HepG2 (cell line): Measurements from ENCODE around the gene TEDC1. TPM values are rescaled to one million over a fixed set of nuclear protein-coding genes. Genes with fewer than 3 reads are reported as not detected.

Source experiments
- ARNT2 ChIP-seq: sonication (generic); formaldehyde crosslinking; IDR thresholded peaks from 2 replicates; pipeline ENCODE4 v1.8.0; 2022; ENCODE audit warnings: mild to moderate bottlenecking, low read depth, missing genetic modification reagents, moderate library complexity
- ATAD3A ChIP-seq: sonication (generic); formaldehyde crosslinking; IDR thresholded peaks from 2 replicates; pipeline ENCODE4 v1.4.0; 2020; ENCODE audit warnings: missing genetic modification reagents
- CHD4 ChIP-seq: fragments of 200-600 bp; sonication (generic); IDR thresholded peaks from 2 replicates; pipeline ENCODE4 v1.7.0; 2017; ENCODE audit warnings: mild to moderate bottlenecking, low read length, borderline replicate concordance
- ELF1 ChIP-seq: sonication (generic); formaldehyde crosslinking; IDR thresholded peaks from 2 replicates; pipeline ENCODE4 v1.4.0; 2020; ENCODE audit warnings: missing genetic modification reagents
- GTF2F1 ChIP-seq: fragments of 150-350 bp; IDR thresholded peaks from 2 replicates; pipeline ENCODE4 v1.6.1; 2014; ENCODE audit warnings: low read length
- IRF1 ChIP-seq: sonication (generic); formaldehyde crosslinking; IDR thresholded peaks from 2 replicates; pipeline ENCODE4 v1.4.0; 2020; ENCODE audit warnings: low read depth, mild to moderate bottlenecking, missing genetic modification reagents
- KLF15 ChIP-seq: sonication (generic); formaldehyde crosslinking; IDR thresholded peaks from 2 replicates; pipeline ENCODE4 v1.8.1; 2023; ENCODE audit warnings: borderline replicate concordance, mild to moderate bottlenecking, inconsistent platforms, missing genetic modification reagents, mixed read lengths
- KLF9 ChIP-seq: IDR thresholded peaks from 2 replicates; pipeline ENCODE4 v1.6.1; 2016; ENCODE audit warnings: low read depth
- MEIS1 ChIP-seq: sonication (generic); formaldehyde crosslinking; IDR thresholded peaks from 2 replicates; pipeline ENCODE4 v1.9.0; 2021; ENCODE audit warnings: mild to moderate bottlenecking, missing genetic modification reagents, moderate library complexity, borderline replicate concordance
- NFIC ChIP-seq: IDR thresholded peaks from 2 replicates; pipeline ENCODE4 v1.6.1; 2012; ENCODE audit warnings: mild to moderate bottlenecking, low read length, inconsistent platforms
- PATZ1 ChIP-seq: sonication (generic); formaldehyde crosslinking; IDR thresholded peaks from 2 replicates; pipeline ENCODE4 v1.4.0; 2020; ENCODE audit warnings: missing genetic modification reagents
- POLR2G ChIP-seq: fragments of 200-400 bp; formaldehyde crosslinking; IDR thresholded peaks from 2 replicates; pipeline ENCODE4 v1.6.1; 2018; ENCODE audit warnings: mild to moderate bottlenecking, low read depth, low read length, moderate library complexity
- SALL1 ChIP-seq: sonication (generic); formaldehyde crosslinking; IDR thresholded peaks from 2 replicates; pipeline ENCODE4 v1.8.0; 2022; ENCODE audit warnings: mild to moderate bottlenecking, missing genetic modification reagents
- TCF7L2 ChIP-seq: IDR thresholded peaks from 2 replicates; pipeline ENCODE4 v1.6.1; 2011; ENCODE audit warnings: mild to moderate bottlenecking, low read depth, low read length, moderate library complexity
- U2AF1 ChIP-seq: fragments of 200-400 bp; formaldehyde crosslinking; optimal IDR thresholded peaks from 2 replicates; pipeline ENCODE3; 2017; ENCODE audit warnings: mild to moderate bottlenecking, low read depth, low read length
- ZC3H4 ChIP-seq: sonication (generic); formaldehyde crosslinking; IDR thresholded peaks from 2 replicates; pipeline ENCODE4 v1.4.0; 2020; ENCODE audit warnings: missing genetic modification reagents, borderline replicate concordance
- ZFP62 ChIP-seq: sonication (generic); formaldehyde crosslinking; IDR thresholded peaks from 2 replicates; pipeline ENCODE4 v1.4.0; 2020; ENCODE audit warnings: missing genetic modification reagents
- ZNF414 ChIP-seq: sonication (generic); formaldehyde crosslinking; IDR thresholded peaks from 2 replicates; pipeline ENCODE4 v1.5.0; 2020; ENCODE audit warnings: missing genetic modification reagents
- ZNF432 ChIP-seq: sonication (generic); formaldehyde crosslinking; IDR thresholded peaks from 2 replicates; pipeline ENCODE4 v1.5.0; 2020; ENCODE audit warnings: missing genetic modification reagents, mild to moderate bottlenecking, borderline replicate concordance
- ZNF609 ChIP-seq: sonication (generic); formaldehyde crosslinking; IDR thresholded peaks from 2 replicates; pipeline ENCODE4 v1.4.0; 2020; ENCODE audit warnings: mild to moderate bottlenecking, missing genetic modification reagents, borderline replicate concordance
- ZNF691 ChIP-seq: sonication (generic); formaldehyde crosslinking; IDR thresholded peaks from 2 replicates; pipeline ENCODE4 v1.4.0; 2020; ENCODE audit warnings: missing genetic modification reagents, low read depth, mild to moderate bottlenecking, borderline replicate concordance
- ZNF746 ChIP-seq: sonication (generic); formaldehyde crosslinking; IDR thresholded peaks from 2 replicates; pipeline ENCODE4 v1.8.0; 2022; ENCODE audit warnings: mild to moderate bottlenecking, missing genetic modification reagents
- ZNF780A ChIP-seq: sonication (generic); formaldehyde crosslinking; IDR thresholded peaks from 2 replicates; pipeline ENCODE4 v1.8.0; 2022; ENCODE audit warnings: mild to moderate bottlenecking, missing genetic modification reagents, moderate library complexity
- polyA plus RNA-seq, 8 experiments: library from polyadenylated mRNA; depleted of rRNA in 3 of 8; stranded (reverse) in 7 of 8; unstranded in 1 of 8; fragments of >200 nt; fragmentation: Illumina TruSeq in 4 of 8; extraction: Trizol in 4 of 8; gene quantifications; 2 replicates each; pipeline versions ENCODE4 v1.2.1 to v1.2.3, GENCODE V29; 2011 to 2016; ENCODE audit warnings: low read depth in 4 of 8, missing spikeins in 1 of 8, mixed read lengths in 1 of 8; ENCODE audit not compliant: insufficient read depth in 1 of 8
- total RNA-seq, 5 experiments: library from RNA; depleted of rRNA; stranded (reverse); fragments of >200 nt; fragmentation: Illumina TruSeq; extraction: Trizol; gene quantifications; 2 replicates each; pipeline ENCODE4 v1.2.3, GENCODE V29; 2016; ENCODE audit warnings: low read depth in 1 of 5

Gene TEDC1
- total and polyA plus RNA-seq, 2 of the 13 experiments (the other 11 are each of a cell fraction or from before 2014, with no cell fraction given): 5.7 to 27.4 TPM

- TF ChIP-seq ZC3H4 (no peak), SALL1 (CRISPR knock-in tag) (no peak), ZNF609 (CRISPR knock-in tag) (no peak), KLF15 (CRISPR knock-in tag) (no peak), ZFP62 (CRISPR knock-in tag) (no peak), ZNF780A (no peak), KLF9 (CRISPR knock-in tag) (no peak), NFIC (no peak), PATZ1 (CRISPR knock-in tag) (peak; percentile 4), ELF1 (no peak), MEIS1 (CRISPR knock-in tag) (no peak), ATAD3A (CRISPR knock-in tag) (no peak), ZNF432 (CRISPR knock-in tag) (no peak), TCF7L2 (no peak), GTF2F1 (no peak), ZNF414 (CRISPR knock-in tag) (no peak), U2AF1 (no peak), ZNF691 (CRISPR knock-in tag) (no peak), IRF1 (CRISPR knock-in tag) (no peak), POLR2G (peak; percentile 3; the same call in 1 of the 2 replicates), CHD4 (no peak), ZNF746 (CRISPR knock-in tag) (no peak), ARNT2 (CRISPR knock-in tag) (no peak)
Measured at GRCh38 chr14:105490267-105490571, 827 bp upstream of the TEDC1 start (continued).
